Endothelial cell of umbilical vein (primary cell): ENCODE measurements around the gene TMEM87B. TPM values are rescaled to one million over a fixed set of nuclear protein-coding genes. Genes with fewer than 3 reads are reported as not detected.

Source experiments
- BruUV-seq: library from RNA; stranded (reverse); fragments of 400-500 nt; replicated peaks from 2 replicates; lab custom pipeline; 2021; lab: Mats Ljungman, UMichigan
- CTCF ChIA-PET: fragments of 300-600, 350-600 bp; sonication (Branson Sonifier 250); formaldehyde crosslinking; loops from one replicate; lab custom pipeline; 2021; ENCODE audit warnings: antibody characterized with exemption, inconsistent platforms; lab: Charles Lee
- POLR2A ChIA-PET: fragments of 300-600, 350-600 bp; sonication (Branson Sonifier 250); formaldehyde crosslinking; loops from one replicate; lab custom pipeline; 2021; ENCODE audit warnings: antibody characterized with exemption, inconsistent platforms; lab: Charles Lee
- DNase-seq: peaks from one replicate; pipeline ENCODE4 v3.0.0-alpha.2; 2011; ENCODE audit warnings: low read depth, low spot score
- FAIRE-seq: peaks from 2 replicates; lab custom pipeline; 2011; peaks lifted over from hg19 to GRCh38; lab: Jason Lieb, UNC
- H2AFZ ChIP-seq: 2 replicates; pipeline ENCODE4 v1.6.0; 2012; ENCODE audit warnings: low read depth, low read length, control low read depth, inconsistent platforms
- H3K27ac ChIP-seq: 2 replicates; pipeline ENCODE4 v1.5.1; 2011; ENCODE audit warnings: low read depth, mild to moderate bottlenecking, control low read depth, low read length, moderate library complexity; ENCODE audit not compliant: insufficient read depth
- H3K27me3 ChIP-seq, 2 experiments: 2 replicates each; pipeline versions ENCODE4 v1.6.0 to v1.6.1; 2011; ENCODE audit warnings: low read length in 2 of 2, mixed read lengths in 1 of 2; ENCODE audit not compliant: control insufficient read depth in 2 of 2, insufficient read depth in 2 of 2
- H3K36me3 ChIP-seq, 2 experiments: 2 replicates in 1 of 2; 3 replicates in 1 of 2; pipeline ENCODE4 v1.5.1; 2011; ENCODE audit warnings: low read length in 2 of 2, mild to moderate bottlenecking in 1 of 2, moderate library complexity in 1 of 2; ENCODE audit not compliant: control insufficient read depth in 2 of 2, insufficient read depth in 2 of 2; ENCODE audit errors: extremely low read depth in 1 of 2
- H3K4me1 ChIP-seq: 3 replicates; pipeline ENCODE4 v1.5.1; 2011; ENCODE audit warnings: mild to moderate bottlenecking, low read length; ENCODE audit not compliant: control insufficient read depth, insufficient read depth; ENCODE audit errors: extremely low read depth
- H3K4me2 ChIP-seq: 2 replicates; pipeline ENCODE4 v1.6.1; 2011; ENCODE audit warnings: low read length, control low read depth, mixed read lengths; ENCODE audit not compliant: insufficient read depth
- H3K4me3 ChIP-seq, 3 experiments: fragments of 200-600 bp in 1 of 3; sonication (generic), shearing (Covaris generic) in 1 of 3; replicated peaks in 1 of 3; 2 replicates each; pipeline ENCODE4 v1.5.1; 2011 to 2016; ENCODE audit warnings: control low read depth in 3 of 3, low read length in 3 of 3, mild to moderate bottlenecking in 2 of 3, inconsistent platforms in 1 of 3, low read depth in 1 of 3, moderate library complexity in 1 of 3; ENCODE audit not compliant: insufficient read depth in 1 of 3
- H3K79me2 ChIP-seq: 2 replicates; pipeline ENCODE4 v1.6.0; 2012; ENCODE audit warnings: low read length, inconsistent platforms; ENCODE audit not compliant: control insufficient read depth, insufficient read depth
- H3K9ac ChIP-seq: replicated peaks from 2 replicates; pipeline ENCODE3; 2011; ENCODE audit warnings: low read length, control low read depth; ENCODE audit not compliant: insufficient read depth; ENCODE audit errors: extremely low read depth
- H3K9me1 ChIP-seq: replicated peaks from 3 replicates; pipeline ENCODE4 v1.6.0; 2011; ENCODE audit warnings: mild to moderate bottlenecking, low read length; ENCODE audit not compliant: control insufficient read depth, insufficient read depth; ENCODE audit errors: extremely low read depth
- H3K9me3 ChIP-seq: replicated peaks from 2 replicates; pipeline ENCODE4 v1.5.1; 2012; ENCODE audit warnings: low read length, inconsistent platforms; ENCODE audit not compliant: control insufficient read depth, insufficient read depth
- H4K20me1 ChIP-seq: replicated peaks from 2 replicates; pipeline ENCODE3; 2011; ENCODE audit warnings: mild to moderate bottlenecking, low read length; ENCODE audit not compliant: control insufficient read depth, insufficient read depth; ENCODE audit errors: extremely low read depth
- CTCF ChIP-seq, 2 donors: IDR thresholded peaks; 1 replicate in 1 of 2; 2 replicates in 1 of 2; pipeline ENCODE4 v1.5.1; 2011; ENCODE audit warnings: low read length in 2 of 2, mild to moderate bottlenecking in 2 of 2, moderate library complexity in 2 of 2, control low read depth in 1 of 2, inconsistent platforms in 1 of 2, low read depth in 1 of 2; ENCODE audit not compliant: insufficient read depth in 1 of 2; ENCODE audit errors: extremely low read depth in 1 of 2
- EZH2 ChIP-seq: IDR thresholded peaks from 2 replicates; pipeline ENCODE4 v1.6.1; 2012; ENCODE audit warnings: borderline replicate concordance, low read depth, mild to moderate bottlenecking, moderate library complexity, low read length, inconsistent platforms; ENCODE audit not compliant: severe bottlenecking
- FOS ChIP-seq: IDR thresholded peaks from 2 replicates; pipeline ENCODE4 v1.6.1; 2011; ENCODE audit warnings: mild to moderate bottlenecking, low read length, moderate library complexity, borderline replicate concordance; ENCODE audit not compliant: insufficient read depth
- GATA2 ChIP-seq: IDR thresholded peaks from 2 replicates; pipeline ENCODE4 v1.7.0; 2011; ENCODE audit warnings: low read depth, mild to moderate bottlenecking, moderate library complexity, mixed read lengths, low read length; ENCODE audit not compliant: insufficient read length, insufficient read depth
- JUN ChIP-seq: IDR thresholded peaks from 2 replicates; pipeline ENCODE4 v1.6.1; 2011; ENCODE audit warnings: borderline replicate concordance, low read depth; ENCODE audit not compliant: insufficient read length, insufficient read depth
- MAX ChIP-seq: IDR thresholded peaks from 2 replicates; pipeline ENCODE4 v1.6.1; 2011; ENCODE audit not compliant: insufficient read depth, insufficient read length
- MYC ChIP-seq: IDR thresholded peaks from one replicate; pipeline ENCODE4 v1.6.1; 2011; ENCODE audit warnings: mild to moderate bottlenecking, low read depth, low read length
- POLR2A ChIP-seq: IDR thresholded peaks from 2 replicates; pipeline ENCODE4 v1.6.1; 2012; ENCODE audit warnings: low read depth, mild to moderate bottlenecking, control low read depth, low read length
- POLR2AphosphoS5 ChIP-seq: IDR thresholded peaks from 2 replicates; pipeline ENCODE4 v1.6.1; 2012; ENCODE audit warnings: low read depth, mild to moderate bottlenecking, control low read depth, low read length, moderate library complexity; ENCODE audit not compliant: insufficient read depth
- dilution Hi-C: fragments of 300-500 bp; cut with MboI; formaldehyde crosslinking; loops from one replicate; pipeline ENCODE4 v1.15.0; 2019; ENCODE audit warnings: low sequenced_read_pairs; ENCODE audit not compliant: extremely low pct_ligation_motif_present
- intact Hi-C: fragments of 100-400 bp; cut with micrococcal nuclease; formaldehyde crosslinking; loops from one replicate; pipeline ENCODE4 v1.10.0; 2022
- polyA plus RNA-seq, 4 experiments: library from polyadenylated mRNA; depleted of rRNA in 3 of 4; stranded (reverse) in 3 of 4; unstranded in 1 of 4; fragments of >200 nt; gene quantifications; 2 replicates each; pipeline versions ENCODE4 v1.2.1 to v1.2.3, GENCODE V29; 2011 to 2012; ENCODE audit warnings: missing spikeins in 1 of 4
- total RNA-seq: library from RNA; stranded (reverse); gene quantifications from 2 replicates; pipeline ENCODE4 v1.2.3, GENCODE V29; 2021

The TMEM87B gene
- total and polyA plus RNA-seq, 2 donors (not counting 3 experiments of a cell fraction or from before 2014, with no cell fraction given): 17.6 to 21.5 TPM

DNA sequence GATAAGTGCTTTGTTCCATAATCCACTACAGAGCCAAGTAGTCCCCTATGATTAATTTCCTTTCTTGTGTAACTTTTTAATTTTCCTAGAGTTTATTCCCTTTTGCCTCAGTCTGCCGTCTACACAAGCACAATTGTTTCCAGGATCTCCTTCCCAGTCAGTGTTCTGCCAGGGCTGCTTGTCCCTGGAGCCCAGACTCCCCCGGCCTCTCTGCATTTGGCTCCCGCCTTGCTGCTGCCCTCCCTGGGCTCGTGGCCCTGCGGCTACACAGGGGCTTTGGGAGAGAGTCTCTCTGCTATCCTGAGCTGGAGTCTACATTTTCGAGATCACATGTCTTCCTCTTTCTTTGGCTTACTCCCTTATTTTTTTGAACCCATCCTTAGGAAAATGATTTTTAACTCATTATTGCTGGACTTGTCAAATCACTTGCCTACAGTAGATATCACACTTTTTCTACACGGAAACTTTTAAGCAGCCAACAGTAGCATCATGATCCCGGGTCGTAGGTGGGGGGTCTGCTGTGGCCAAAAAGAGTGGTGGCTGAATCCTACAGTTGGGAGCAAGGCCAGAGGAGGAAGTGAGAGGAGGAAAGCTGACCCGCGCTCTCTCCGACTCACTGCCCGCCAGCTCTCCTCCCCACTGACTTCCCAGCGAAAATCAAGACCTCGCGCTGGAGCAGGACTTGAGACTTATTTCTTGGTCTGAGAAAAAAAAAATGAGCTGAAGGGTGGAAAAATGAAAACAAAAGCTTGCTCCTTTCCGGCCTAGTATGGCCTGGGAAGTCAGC is 92.5 kb downstream of the TMEM87B start:
- DNase-seq (no peak), FAIRE-seq (no peak)
- ChIA-PET CTCF (interaction anchor here (1.0 to 1.4 kb wide), 2 partner anchors 12 to 43 kb away, joined by 3 to 4 read pairs; no protein-coding TSS in a partner anchor), POLR2A (no interaction called here)
- Histone ChIP-seq H3K27me3 (no peaks in the 10 kb centered on the region), H4K20me1 (no peaks in the 10 kb centered on the region), H3K4me2 (no peak overlapping the region), H3K79me2 (no peaks in the 10 kb centered on the region), H3K4me1 (peaks cover 8% of the 10 kb centered on the region), H3K9me1 (no peaks in the 10 kb centered on the region), H2AFZ (no peak overlapping the region), H3K36me3 (no peaks in the 10 kb centered on the region), H3K27ac (no peak overlapping the region), H3K9me3 (no peaks in the 10 kb centered on the region), H3K4me3 (no peak overlapping the region), H3K9ac (no peak overlapping the region)
- TF ChIP-seq POLR2A: no peak
- intact Hi-C loops: no loop called here
- dilution Hi-C loops: no loop called here
- no TSS peak for BruUV-seq

DNA sequence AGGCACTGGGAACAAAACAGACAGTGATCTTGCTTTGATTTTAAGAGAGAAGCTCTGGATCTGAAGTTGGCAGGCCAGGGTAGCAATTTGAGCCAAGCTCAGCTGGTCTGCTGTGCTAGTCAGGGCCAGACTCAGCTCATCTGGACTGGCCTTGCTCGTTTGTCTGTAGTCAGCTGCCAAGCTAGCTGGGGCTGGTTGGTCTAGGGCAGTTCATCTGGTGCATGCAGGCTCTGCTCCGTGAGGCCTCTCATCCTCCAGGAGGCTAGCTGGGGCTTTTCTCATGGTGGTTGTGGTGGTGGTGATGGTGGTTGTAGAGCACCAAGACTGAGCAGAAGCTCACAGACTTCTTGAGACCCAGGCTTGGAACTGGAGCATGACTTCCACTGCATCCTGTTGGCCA is 93.4 kb downstream of the TMEM87B start:
- BruUV-seq: no TSS peak
- Histone ChIP-seq H3K9ac (no peak overlapping the region), H3K4me3 (no peak overlapping the region), H3K9me3 (no peaks in the 10 kb centered on the region), H3K27ac (no peak overlapping the region), H3K4me1 (peaks cover 8% of the 10 kb centered on the region), H3K9me1 (no peaks in the 10 kb centered on the region), H3K27me3 (no peaks in the 10 kb centered on the region), H4K20me1 (no peaks in the 10 kb centered on the region), H3K36me3 (no peaks in the 10 kb centered on the region), H3K79me2 (no peaks in the 10 kb centered on the region), H2AFZ (no peak overlapping the region), H3K4me2 (no peak overlapping the region)
- ChIA-PET POLR2A (no interaction called here), CTCF (interaction anchor here (1.0 to 1.4 kb wide), 2 partner anchors 13 to 42 kb away, joined by 3 to 4 read pairs; no protein-coding TSS in a partner anchor)
- TF ChIP-seq JUN (no peak), FOS (no peak), POLR2A (no peak), CTCF (IDR thresholded peaks at IDR 0.05; ENCODE audit: extremely low read depth in 1 of 2, insufficient read depth in 1 of 2, low read depth in 1 of 2, low read length in 2 of 2) (no peak), POLR2AphosphoS5 (no peak), MAX (no peak), GATA2 (no peak), MYC (no peak), EZH2 (no peak)
- intact Hi-C loops: no loop called here
- no peak for DNase-seq
- dilution Hi-C loops: no loop called here
- FAIRE-seq: no peak
